BJ (cell line): ENCODE measurements around the gene CLIC4. TPM values are rescaled to one million over a fixed set of nuclear protein-coding genes. Genes with fewer than 3 reads are reported as not detected.

Experiments used
- CTCF ChIA-PET: fragments of 350-600 bp; formaldehyde crosslinking; extraction: SDS; loops from one replicate; lab custom pipeline; 2021; ENCODE audit warnings: antibody characterized with exemption, inconsistent platforms; lab: Yijun Ruan, JAX
- POLR2A ChIA-PET: fragments of 300-600 bp; sonication (Branson Sonifier 250); formaldehyde crosslinking; extraction: SDS; loops from one replicate; lab custom pipeline; 2021; ENCODE audit warnings: antibody characterized with exemption; lab: Charles Lee
- DNase-seq: peaks from one replicate; pipeline ENCODE4 v3.0.0-alpha.2; 2011; ENCODE audit warnings: low read depth
- H3K27me3 ChIP-seq: 2 replicates; pipeline ENCODE4 v1.6.0; 2011; ENCODE audit warnings: low read length; ENCODE audit not compliant: control insufficient read depth, insufficient read depth
- H3K36me3 ChIP-seq: 2 replicates; pipeline ENCODE4 v1.5.1; 2011; ENCODE audit warnings: low read length; ENCODE audit not compliant: control insufficient read depth, insufficient read depth
- H3K4me3 ChIP-seq: 2 replicates; pipeline ENCODE4 v1.5.1; 2011; ENCODE audit warnings: low read depth, mild to moderate bottlenecking, control low read depth, low read length
- CTCF ChIP-seq: IDR thresholded peaks from 2 replicates; pipeline ENCODE4 v1.5.1; 2011; ENCODE audit warnings: low read depth, mild to moderate bottlenecking, control low read depth, inconsistent platforms, low read length, moderate library complexity; ENCODE audit not compliant: insufficient read depth
- polyA plus RNA-seq: library from polyadenylated mRNA; depleted of rRNA; stranded (reverse); fragments of >200 nt; gene quantifications from 2 replicates; pipeline ENCODE4 v1.2.3, GENCODE V29; 2011

Gene CLIC4
- polyA plus RNA-seq, 1 experiment, result 275 TPM

GRCh38 chr1:24735509-24736375, 9.5 kb upstream of the CLIC4 start:
- Histone ChIP-seq H3K4me3 (no peak overlapping the region), H3K36me3 (no peaks in the 10 kb centered on the region), H3K27me3 (no peaks in the 10 kb centered on the region)
- ChIA-PET CTCF (interaction anchor here (1.0 to 1.6 kb wide), 3 partner anchors 33 to 96 kb away, joined by 3 to 4 read pairs (median 3); no protein-coding TSS in a partner anchor), POLR2A (no interaction called here)
- DNase-seq, result no peak
- TF ChIP-seq CTCF, result no peak

- no peak for DNase-seq
- CTCF ChIA-PET, result interaction anchor here (1.2 kb wide), 1 partner anchor 95 kb away, joined by 4 read pairs; no protein-coding TSS in a partner anchor
- POLR2A ChIA-PET, result no interaction called here
Measured at GRCh38 chr1:24737368-24738117, 7.7 kb upstream of the CLIC4 start.

GRCh38 chr1:24739241-24739640, 6.0 kb upstream of the CLIC4 start:
- Histone ChIP-seq H3K36me3 (no peaks in the 10 kb centered on the region), H3K27me3 (no peaks in the 10 kb centered on the region), H3K4me3 (no peak overlapping the region)
- POLR2A ChIA-PET, result no interaction called here
- TF ChIP-seq CTCF, result no peak
- CTCF ChIA-PET, result no interaction called here
- no peak for DNase-seq

More at GRCh38 chr1:24737368-24738117, 7.7 kb upstream of the CLIC4 start:
- Histone ChIP-seq H3K4me3 (no peak overlapping the region), H3K36me3 (no peaks in the 10 kb centered on the region), H3K27me3 (no peaks in the 10 kb centered on the region)
- no peak for TF ChIP-seq CTCF

- CTCF ChIA-PET, result interaction anchor here (0.7 kb wide), 1 partner anchor 80 kb away, joined by 3 read pairs; no protein-coding TSS in a partner anchor
- H3K4me3 ChIP-seq, result no peak overlapping the region
- POLR2A ChIA-PET, result no interaction called here
Measured at GRCh38 chr1:24742090-24742938, 2.9 kb upstream of the CLIC4 start.

More at GRCh38 chr1:24742090-24742938, 2.9 kb upstream of the CLIC4 start:
- no peak for TF ChIP-seq CTCF
- no peak for DNase-seq
- no peaks in the 10 kb centered on the region for H3K36me3 ChIP-seq
- no peaks in the 10 kb centered on the region for H3K27me3 ChIP-seq
